Measurements from ENCODE around the gene CCDC28B. TPM values are rescaled to one million over a fixed set of nuclear protein-coding genes. Genes with fewer than 3 reads are reported as not detected.
A peak's percentile ranks its signal among the peaks of the same experiment; 100 is the strongest.

The CCDC28B gene
- total and polyA plus RNA-seq, 2 of the 13 experiments (the other 11 are each of a cell fraction or from before 2014, with no cell fraction given): 2.6 to 3.5 TPM

GRCh38 chr1:32178380-32179192 lies 21.8 kb upstream of the CCDC28B start (continued):
- no peak for TF ChIP-seq RFXAP (CRISPR knock-in tag; IDR thresholded peaks at IDR 0.05; ENCODE audit: borderline replicate concordance)
- no peak for TF ChIP-seq ZSCAN29 (CRISPR knock-in tag; conservative IDR thresholded peaks at IDR 0.05)
- no peak for TF ChIP-seq POGZ (CRISPR knock-in tag; IDR thresholded peaks at IDR 0.05)
- no peak for TF ChIP-seq ZEB1 (IDR thresholded peaks at IDR 0.05; ENCODE audit: insufficient replicate concordance, low read depth)
- TF ChIP-seq ZSCAN5A (CRISPR knock-in tag; IDR thresholded peaks at IDR 0.05; ENCODE audit: borderline replicate concordance): no peak
- TF ChIP-seq ZFP36L2 (CRISPR knock-in tag; IDR thresholded peaks at IDR 0.05): no peak
- TF ChIP-seq SRSF1 (optimal IDR thresholded peaks at IDR 0.05; ENCODE audit: low read depth, low read length): no peak
- TF ChIP-seq KDM6A (CRISPR knock-in tag; IDR thresholded peaks at IDR 0.05; ENCODE audit: low read depth): peak; percentile 72; the same call in 1 of the 2 replicates
- TF ChIP-seq CENPBD1 (CRISPR knock-in tag; IDR thresholded peaks at IDR 0.05; ENCODE audit: borderline replicate concordance, low read depth): no peak
- TF ChIP-seq ESRRA (CRISPR knock-in tag; IDR thresholded peaks at IDR 0.05; ENCODE audit: low read depth): 0 out of 2 replicates have a peak, but pooled peaks have one; percentile 7
- no peak for TF ChIP-seq GMEB1 (CRISPR knock-in tag; IDR thresholded peaks at IDR 0.05; ENCODE audit: borderline replicate concordance)
- peak; percentile 59 for TF ChIP-seq ARID3A (IDR thresholded peaks at IDR 0.05; ENCODE audit: low read depth, low read length)
- TF ChIP-seq FOXO4 (CRISPR knock-in tag; conservative IDR thresholded peaks at IDR 0.05): 0 out of 2 replicates have a peak, but pooled peaks have one; percentile 11
- no peak for TF ChIP-seq ATF6 (CRISPR knock-in tag; conservative IDR thresholded peaks at IDR 0.05)
- TF ChIP-seq ZNF569 (CRISPR knock-in tag; IDR thresholded peaks at IDR 0.05; ENCODE audit: borderline replicate concordance): no peak
- no peak for TF ChIP-seq ZFP91 (CRISPR knock-in tag; IDR thresholded peaks at IDR 0.05; ENCODE audit: borderline replicate concordance)
- no peak for TF ChIP-seq ZNF282 (IDR thresholded peaks at IDR 0.05; ENCODE audit: partially characterized antibody)
